Mesendoderm (in vitro differentiated cells): ENCODE data around the gene RBM26.

Experiments
- DNase-seq: peaks from one replicate; pipeline ENCODE4 v3.0.0; 2013
- H2AK5ac ChIP-seq: 2 replicates; pipeline ENCODE4 v1.6.1; 2013; ENCODE audit warnings: low read length, inconsistent platforms
- H2BK120ac ChIP-seq: 2 replicates; pipeline ENCODE4 v1.6.1; 2013; ENCODE audit warnings: low read depth, mild to moderate bottlenecking, low read length, moderate library complexity, mixed read lengths
- H2BK15ac ChIP-seq: replicated peaks from 2 replicates; pipeline ENCODE4 v1.6.1; 2013; ENCODE audit warnings: low read depth, mild to moderate bottlenecking, moderate library complexity
- H2BK5ac ChIP-seq: 2 replicates; pipeline ENCODE4 v1.6.1; 2013; ENCODE audit warnings: low read length, inconsistent platforms
- H3K18ac ChIP-seq: 2 replicates; pipeline ENCODE4 v1.6.1; 2013; ENCODE audit warnings: mild to moderate bottlenecking, low read length, mixed read lengths
- H3K23ac ChIP-seq: one replicate; pipeline ENCODE4 v1.6.1; 2013; ENCODE audit warnings: low read length
- H3K27ac ChIP-seq: 2 replicates; pipeline ENCODE4 v1.5.1; 2013; ENCODE audit warnings: low read depth, mild to moderate bottlenecking, inconsistent platforms, low read length, moderate library complexity
- H3K27me3 ChIP-seq: 2 replicates; pipeline ENCODE4 v1.6.1; 2013; ENCODE audit warnings: low read length, control low read depth, mild to moderate bottlenecking, inconsistent platforms; ENCODE audit not compliant: insufficient read depth, poor library complexity
- H3K36me3 ChIP-seq: 2 replicates; pipeline ENCODE4 v1.6.1; 2013; ENCODE audit warnings: low read length, inconsistent platforms; ENCODE audit not compliant: control insufficient read depth, insufficient read depth
- H3K4ac ChIP-seq: one replicate; pipeline ENCODE4 v1.6.1; 2013; ENCODE audit warnings: low read depth, mild to moderate bottlenecking, low read length, moderate library complexity
- H3K4me1 ChIP-seq: 2 replicates; pipeline ENCODE4 v1.6.1; 2013; ENCODE audit warnings: low read depth, low read length, inconsistent platforms; ENCODE audit not compliant: control insufficient read depth
- H3K4me2 ChIP-seq: 2 replicates; pipeline ENCODE4 v1.6.1; 2013; ENCODE audit warnings: low read length
- H3K4me3 ChIP-seq: 2 replicates; pipeline ENCODE4 v1.5.1; 2013; ENCODE audit warnings: mild to moderate bottlenecking, low read length
- H3K56ac ChIP-seq: one replicate; pipeline ENCODE4 v1.6.1; 2013; ENCODE audit warnings: low read length
- H3K79me1 ChIP-seq: 2 replicates; pipeline ENCODE4 v1.6.1; 2013; ENCODE audit warnings: low read length, inconsistent platforms
- H3K79me2 ChIP-seq: 2 replicates; pipeline ENCODE4 v1.6.1; 2013; ENCODE audit warnings: mild to moderate bottlenecking, low read length; ENCODE audit not compliant: control insufficient read depth, insufficient read depth
- H3K9ac ChIP-seq: 2 replicates; pipeline ENCODE4 v1.6.1; 2013; ENCODE audit warnings: low read length, inconsistent platforms
- H4K5ac ChIP-seq: one replicate; pipeline ENCODE4 v1.6.1; 2013; ENCODE audit warnings: low read length
- H4K8ac ChIP-seq: one replicate; pipeline ENCODE4 v1.6.1; 2013; ENCODE audit warnings: low read depth, mild to moderate bottlenecking, control low read depth, low read length, moderate library complexity
- WGBS: extraction: QIAGEN DNeasy Blood & Tissue Kit; methylation state at CpG from one replicate; pipeline ENCODE4 v1.1.7; 2013; ENCODE audit warnings: low lambda C conversion rate, missing lambda C conversion rate; ENCODE audit not compliant: insufficient coverage; ENCODE audit errors: extremely low coverage; 5-methylcytosine and 5-hydroxymethylcytosine counted together

RBM26 gene

DNA sequence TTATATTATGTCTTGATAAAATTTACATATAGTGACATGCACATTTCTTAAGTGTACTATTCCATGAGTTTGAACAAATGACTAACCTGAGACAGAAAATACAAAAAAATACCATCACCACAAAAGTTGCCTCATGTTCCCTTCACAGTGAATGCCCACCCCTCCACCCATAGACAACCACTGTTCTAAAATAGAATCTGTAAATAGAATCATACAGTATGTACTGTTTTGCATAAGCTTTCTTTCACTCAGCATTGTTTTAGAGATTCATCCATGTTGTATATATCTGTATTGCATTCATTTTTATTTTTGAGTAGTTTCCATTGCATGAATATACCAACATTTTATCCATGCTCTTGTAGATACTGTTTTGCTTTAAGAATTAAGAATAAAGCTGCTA lies 23.3 kb upstream of the RBM26 start:
- Histone ChIP-seq H2BK5ac (no peak overlapping the region), H4K8ac (no peak overlapping the region), H2AK5ac (no peak overlapping the region), H3K4me3 (no peak overlapping the region), H3K9ac (no peak overlapping the region), H3K4me1 (no peaks in the 10 kb centered on the region), H3K56ac (no peak overlapping the region), H2BK120ac (no peak overlapping the region), H3K79me1 (no peaks in the 10 kb centered on the region), H2BK15ac (no peak overlapping the region), H3K27ac (no peak overlapping the region), H3K23ac (no peak overlapping the region), H3K4ac (no peak overlapping the region), H3K36me3 (no peaks in the 10 kb centered on the region), H3K18ac (no peak overlapping the region), H3K79me2 (no peaks in the 10 kb centered on the region), H3K4me2 (no peak overlapping the region), H4K5ac (no peak overlapping the region), H3K27me3 (no peaks in the 10 kb centered on the region)
- no peak for DNase-seq

DNA sequence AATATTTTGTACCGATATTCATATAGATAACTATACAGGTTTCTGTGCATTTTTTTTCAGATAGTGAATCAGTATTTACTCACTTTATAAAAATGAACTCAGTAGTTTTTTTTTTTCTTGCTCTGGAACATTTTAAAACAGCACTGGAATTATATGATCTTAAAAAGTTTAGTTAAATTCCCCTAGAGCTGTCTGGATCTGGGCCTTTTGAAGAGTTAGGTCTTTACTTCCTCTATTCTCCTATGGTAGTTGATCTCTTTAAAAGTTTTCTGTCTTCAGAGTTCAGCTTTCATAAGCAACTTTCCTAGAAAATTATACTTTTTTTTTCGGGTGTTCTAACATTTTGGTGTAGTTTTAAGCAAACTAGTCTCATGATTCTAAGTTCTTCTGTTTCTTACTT lies 21.8 kb upstream of the RBM26 start:
- no CpG with 5 or more reads among the region's 2 CpGs for WGBS
- Histone ChIP-seq H3K4me1 (no peaks in the 10 kb centered on the region), H3K27me3 (no peaks in the 10 kb centered on the region), H2AK5ac (no peak overlapping the region), H2BK5ac (no peak overlapping the region), H3K4me3 (no peak overlapping the region), H4K5ac (no peak overlapping the region), H4K8ac (no peak overlapping the region), H2BK120ac (no peak overlapping the region), H3K56ac (no peak overlapping the region), H3K4me2 (no peak overlapping the region), H3K79me1 (no peaks in the 10 kb centered on the region), H3K9ac (no peak overlapping the region), H3K36me3 (no peaks in the 10 kb centered on the region), H3K4ac (no peak overlapping the region), H3K79me2 (no peaks in the 10 kb centered on the region), H2BK15ac (no peak overlapping the region), H3K23ac (no peak overlapping the region), H3K18ac (no peak overlapping the region), H3K27ac (no peak overlapping the region)
- no peak for DNase-seq

DNA sequence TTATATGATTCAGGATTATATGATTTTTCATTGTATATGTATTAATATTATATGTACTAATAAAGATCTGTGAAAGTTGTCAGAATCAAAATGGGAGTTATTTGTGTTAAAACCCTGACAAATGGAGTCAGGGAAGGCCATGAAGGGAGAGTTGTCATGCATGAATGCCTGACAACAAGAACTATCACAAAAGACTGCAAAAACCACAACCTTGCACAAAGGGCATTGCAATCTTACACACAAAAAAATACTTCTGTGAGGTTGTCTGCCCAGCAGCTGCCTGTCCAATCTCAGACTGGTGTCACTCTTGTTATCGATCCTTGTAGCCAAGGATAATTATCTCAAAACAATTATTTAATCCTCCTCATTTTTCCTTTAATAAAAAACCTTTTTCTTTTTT lies 21.2 kb upstream of the RBM26 start:
- no peak overlapping the region for H4K5ac ChIP-seq
- no peak overlapping the region for H2BK120ac ChIP-seq
- no peak overlapping the region for H3K4ac ChIP-seq
- no CpG with 5 or more reads among the region's 1 CpG for WGBS
- no peaks in the 10 kb centered on the region for H3K36me3 ChIP-seq
- no peak overlapping the region for H4K8ac ChIP-seq
- H3K79me1 ChIP-seq = no peaks in the 10 kb centered on the region
- no peaks in the 10 kb centered on the region for H3K4me1 ChIP-seq
- no peak overlapping the region for H2BK5ac ChIP-seq
- no peaks in the 10 kb centered on the region for H3K79me2 ChIP-seq
- no peak overlapping the region for H3K27ac ChIP-seq
- H3K56ac ChIP-seq = no peak overlapping the region
- no peak overlapping the region for H2AK5ac ChIP-seq
- no peaks in the 10 kb centered on the region for H3K27me3 ChIP-seq
- DNase-seq = no peak
- no peak overlapping the region for H3K18ac ChIP-seq
- H3K4me2 ChIP-seq = no peak overlapping the region
- no peak overlapping the region for H3K23ac ChIP-seq
- H2BK15ac ChIP-seq = no peak overlapping the region
- H3K4me3 ChIP-seq = no peak overlapping the region
- H3K9ac ChIP-seq = no peak overlapping the region

DNA sequence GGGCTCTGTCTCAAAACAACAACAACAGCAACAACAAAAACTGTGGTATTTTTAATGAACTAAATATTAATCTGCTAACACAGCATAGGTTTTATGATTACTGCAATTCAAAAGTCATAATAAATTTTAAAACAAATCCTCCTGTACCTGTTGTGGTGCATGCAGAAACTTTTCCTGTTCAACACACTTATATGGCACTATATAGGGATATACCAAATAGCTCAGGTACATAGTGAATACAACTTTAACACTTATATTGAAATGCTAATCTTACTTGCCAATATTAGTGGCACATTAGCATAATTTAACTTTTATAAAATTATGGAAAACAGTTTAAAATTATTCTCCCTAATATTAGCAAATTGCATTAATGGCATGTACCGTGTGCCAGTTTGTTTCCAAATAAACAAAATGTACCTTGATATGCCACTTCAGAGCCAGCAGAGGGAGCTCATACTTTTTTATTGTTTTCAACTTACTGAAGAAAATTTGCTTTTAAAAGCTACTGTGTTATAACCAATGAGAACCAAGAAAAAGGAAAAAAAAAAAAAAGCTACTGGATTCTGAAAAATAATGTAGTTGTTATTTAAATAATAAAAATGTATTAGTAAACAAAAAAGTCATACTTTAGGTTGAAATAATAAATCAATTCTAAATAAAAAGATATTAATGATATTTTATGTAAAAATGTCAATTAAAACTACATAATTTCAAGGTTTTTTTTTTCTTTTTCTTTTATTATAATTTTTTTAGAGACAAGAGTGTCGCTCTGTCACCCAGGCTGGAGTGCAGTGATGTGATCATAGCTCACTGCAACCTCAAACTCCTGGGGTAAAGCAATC lies 18.0 kb upstream of the RBM26 start:
- no peak overlapping the region for H3K4ac ChIP-seq

DNA sequence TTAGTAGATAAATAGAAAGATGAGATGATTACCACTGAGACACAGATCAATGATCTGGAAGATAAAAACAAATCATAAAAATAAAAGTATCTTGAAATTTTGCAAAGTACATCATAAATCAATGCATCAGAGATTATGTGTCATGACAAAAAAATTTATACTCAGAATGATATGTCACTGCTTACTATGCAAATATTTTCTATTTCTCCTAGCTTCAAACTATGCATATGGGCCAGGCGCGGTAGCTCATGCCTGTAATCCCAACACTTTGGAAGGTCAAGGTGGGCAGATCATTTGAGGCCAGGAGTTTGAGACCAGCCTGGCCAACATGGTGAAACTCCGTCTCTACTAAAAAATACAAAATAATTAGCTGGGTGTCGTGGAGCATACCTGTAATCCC lies 17.3 kb upstream of the RBM26 start:
- Histone ChIP-seq H3K18ac (no peak overlapping the region), H2BK120ac (no peak overlapping the region), H3K56ac (no peak overlapping the region), H3K4me1 (no peaks in the 10 kb centered on the region), H2BK15ac (no peak overlapping the region), H3K9ac (no peak overlapping the region), H3K4me3 (no peak overlapping the region), H3K4ac (no peak overlapping the region), H4K5ac (no peak overlapping the region), H3K4me2 (no peak overlapping the region), H3K79me1 (no peaks in the 10 kb centered on the region), H3K36me3 (no peaks in the 10 kb centered on the region), H3K27me3 (no peaks in the 10 kb centered on the region), H2BK5ac (no peak overlapping the region), H3K79me2 (no peaks in the 10 kb centered on the region), H3K23ac (no peak overlapping the region), H2AK5ac (no peak overlapping the region), H4K8ac (no peak overlapping the region), H3K27ac (no peak overlapping the region)
- no CpG with 5 or more reads among the region's 4 CpGs for WGBS
- DNase-seq = no peak

More for the DNA sequence above, 18.0 kb upstream of the RBM26 start:
- Histone ChIP-seq H4K5ac (no peak overlapping the region), H3K23ac (no peak overlapping the region), H3K79me1 (no peaks in the 10 kb centered on the region), H2BK5ac (no peak overlapping the region), H2BK120ac (no peak overlapping the region), H3K36me3 (no peaks in the 10 kb centered on the region), H4K8ac (no peak overlapping the region), H3K4me2 (no peak overlapping the region), H3K4me1 (no peaks in the 10 kb centered on the region), H2BK15ac (no peak overlapping the region), H3K56ac (no peak overlapping the region), H3K4me3 (no peak overlapping the region), H3K27me3 (no peaks in the 10 kb centered on the region), H3K27ac (no peak overlapping the region), H3K79me2 (no peaks in the 10 kb centered on the region), H2AK5ac (no peak overlapping the region), H3K9ac (no peak overlapping the region), H3K18ac (no peak overlapping the region)
- peak; percentile 47 for DNase-seq
- no CpG with 5 or more reads among the region's 2 CpGs for whole genome bisulfite sequencing

DNA sequence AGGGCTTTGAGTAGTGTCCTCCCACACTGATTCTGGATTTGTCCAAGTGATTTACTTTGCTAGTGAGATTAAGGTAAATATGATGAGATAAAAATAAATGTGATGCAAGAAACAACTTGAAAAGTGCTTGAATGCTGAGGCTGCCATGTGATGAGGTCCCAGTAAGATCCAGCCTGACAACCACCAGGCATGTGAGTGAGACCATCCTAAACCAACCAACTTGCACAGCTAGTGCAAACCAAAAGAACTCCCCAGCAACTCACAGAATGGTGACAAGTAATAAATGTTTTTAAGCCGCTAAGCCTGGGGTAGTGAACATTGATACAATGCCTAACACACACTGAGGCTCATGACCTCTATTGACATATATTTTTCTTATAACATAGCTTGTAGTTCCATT lies 13.3 kb upstream of the RBM26 start:
- H4K5ac ChIP-seq = no peak overlapping the region
- no peak for DNase-seq
- no peak overlapping the region for H3K4ac ChIP-seq
- no peak overlapping the region for H3K23ac ChIP-seq
- H3K4me1 ChIP-seq = no peaks in the 10 kb centered on the region
- H3K4me3 ChIP-seq = no peak overlapping the region
- no peaks in the 10 kb centered on the region for H3K36me3 ChIP-seq
- H3K56ac ChIP-seq = no peak overlapping the region
- no CpG with 5 or more reads among the region's 1 CpG for WGBS
- no peak overlapping the region for H2BK15ac ChIP-seq
- H4K8ac ChIP-seq = no peak overlapping the region
- H3K4me2 ChIP-seq = no peak overlapping the region
- no peaks in the 10 kb centered on the region for H3K79me2 ChIP-seq
- no peak overlapping the region for H2AK5ac ChIP-seq
- H3K79me1 ChIP-seq = no peaks in the 10 kb centered on the region
- H3K27ac ChIP-seq = no peak overlapping the region
- H3K18ac ChIP-seq = no peak overlapping the region
- H3K9ac ChIP-seq = no peak overlapping the region
- no peaks in the 10 kb centered on the region for H3K27me3 ChIP-seq
- H2BK5ac ChIP-seq = no peak overlapping the region
- H2BK120ac ChIP-seq = no peak overlapping the region
